ENCODE data around the gene RPS6KB2. TPM values are rescaled to one million over a fixed set of nuclear protein-coding genes. Genes with fewer than 3 reads are reported as not detected.

Gene RPS6KB2
- total and polyA plus RNA-seq, 9 of the 15 experiments (the other 6 are each of a cell fraction or from before 2014, with no cell fraction given) = 0.42 to 122 (median 82.6) TPM

DNA sequence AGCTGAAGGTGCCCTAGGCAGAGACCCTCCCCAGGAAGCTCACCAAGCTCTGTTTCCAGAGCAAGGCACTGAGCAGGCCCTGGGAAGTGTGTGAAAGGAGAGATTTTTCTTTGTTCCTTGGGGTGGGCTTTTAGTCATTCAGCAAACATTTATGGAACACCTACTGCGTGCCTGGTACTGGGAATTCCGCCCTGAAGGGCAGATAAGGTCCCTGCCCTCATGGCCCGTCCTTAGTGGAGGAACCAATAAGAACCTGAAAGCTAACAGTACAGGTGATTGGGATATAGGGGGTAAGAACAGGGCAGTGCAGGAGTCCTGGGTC lies 36.9 kb downstream of the RPS6KB2 start:
- Histone ChIP-seq H2AFZ (ENCODE audit: low read depth, low read length) (no peak overlapping the region), H4K20me1 (replicated peaks; ENCODE audit: control insufficient read depth, insufficient read depth, low read length) (no peaks in the 10 kb centered on the region), H3K4me1 (replicated peaks in 1 of 2; ENCODE audit: control insufficient read depth in 2 of 2, insufficient read depth in 2 of 2, low read length in 2 of 2) (peaks cover 20 to 56% of the 10 kb centered on the region in 2 experiments; a peak in 4 of 5 replicates), H3K4me2 (ENCODE audit: insufficient read depth, low read length) (peak overlapping the region; percentile 93), H3K36me3 (ENCODE audit: control insufficient read depth, insufficient read depth, low read length) (no peaks in the 10 kb centered on the region), H3K79me2 (ENCODE audit: control insufficient read depth, insufficient read depth, low read length) (peaks cover 12% of the 10 kb centered on the region), H3K9me3 (replicated peaks; ENCODE audit: control insufficient read depth, insufficient read depth, low read depth, low read length) (no peaks in the 10 kb centered on the region), H3K9me1 (ENCODE audit: control insufficient read depth, insufficient read depth, low read length) (no peaks in the 10 kb centered on the region), H3K27me3 (ENCODE audit: control insufficient read depth in 2 of 2, insufficient read depth in 2 of 2, low read length in 2 of 2) (no peaks in the 10 kb centered on the region), H3K4me3 (peak overlapping the region; percentile 75), H3K9ac (ENCODE audit: insufficient read depth in 1 of 2, low read depth in 2 of 2, low read length in 2 of 2) (peak overlapping the region; percentile 78 to 95), H3K27ac (ENCODE audit: extremely low read depth, low read depth, low read length) (peak overlapping the region; percentile 86)
- TF ChIP-seq ZKSCAN1 (IDR thresholded peaks at IDR 0.05; ENCODE audit: low read depth, low read length) (peak; percentile 79; the same call in 1 of the 2 replicates), IFI16 (CRISPR knock-in tag; IDR thresholded peaks at IDR 0.05) (no peak)
- TF ChIP-seq, protein P1, sequence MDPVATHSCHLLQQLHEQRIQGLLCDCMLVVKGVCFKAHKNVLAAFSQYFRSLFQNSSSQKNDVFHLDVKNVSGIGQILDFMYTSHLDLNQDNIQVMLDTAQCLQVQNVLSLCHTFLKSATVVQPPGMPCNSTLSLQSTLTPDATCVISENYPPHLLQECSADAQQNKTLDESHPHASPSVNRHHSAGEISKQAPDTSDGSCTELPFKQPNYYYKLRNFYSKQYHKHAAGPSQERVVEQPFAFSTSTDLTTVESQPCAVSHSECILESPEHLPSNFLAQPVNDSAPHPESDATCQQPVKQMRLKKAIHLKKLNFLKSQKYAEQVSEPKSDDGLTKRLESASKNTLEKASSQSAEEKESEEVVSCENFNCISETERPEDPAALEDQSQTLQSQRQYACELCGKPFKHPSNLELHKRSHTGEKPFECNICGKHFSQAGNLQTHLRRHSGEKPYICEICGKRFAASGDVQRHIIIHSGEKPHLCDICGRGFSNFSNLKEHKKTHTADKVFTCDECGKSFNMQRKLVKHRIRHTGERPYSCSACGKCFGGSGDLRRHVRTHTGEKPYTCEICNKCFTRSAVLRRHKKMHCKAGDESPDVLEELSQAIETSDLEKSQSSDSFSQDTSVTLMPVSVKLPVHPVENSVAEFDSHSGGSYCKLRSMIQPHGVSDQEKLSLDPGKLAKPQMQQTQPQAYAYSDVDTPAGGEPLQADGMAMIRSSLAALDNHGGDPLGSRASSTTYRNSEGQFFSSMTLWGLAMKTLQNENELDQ (CRISPR knock-in tag; IDR thresholded peaks at IDR 0.05; ENCODE audit: borderline replicate concordance) = peak; percentile 45; the same call in 1 of the 2 replicates
- ChIA-PET POLR2A (interaction anchor here (0.5 to 1.0 kb wide), 8 partner anchors 12 to 179 kb away, joined by 3 to 5 read pairs (median 4); partner anchors contain the start of gene AIP), CTCF (ENCODE audit: low intra/inter-chr PET ratio) (no interaction called here)
- FAIRE-seq (no peak), ATAC-seq (no peak), DNase-seq (ENCODE audit: extremely low read depth in 1 of 4, low spot score in 3 of 4) (no peak)
- TSS peak; percentile 69 for BruUV-seq (replicated peaks)
- WGBS (ENCODE audit: insufficient coverage, low coverage, missing lambda C conversion rate) = 7% methylated on average over 3 of the region's 3 CpGs
- in situ Hi-C loops (cut with MboI) = no loop called here
- intact Hi-C loops (cut with micrococcal nuclease) = loop anchor here (5.0 kb wide), 1 partner anchor 43 kb away; no protein-coding TSS in a partner anchor

Data from K562 (cell line).